ENCODE data around the gene GIMAP6.
"Not testable (repeated sequence)": the region's sequence is repeated elsewhere in the genome, so short reads cannot be mapped to it uniquely, and the experiment has no call there.

Gene GIMAP6

GRCh38 chr7:150666412-150666811 is 34.2 kb upstream of the GIMAP6 start:
- ChIA-PET CTCF (no interaction called here), POLR2A (no interaction called here)
- DNase-seq (ENCODE audit: low read depth, low spot score): no peak
- no peak overlapping the region for H3K4me3 ChIP-seq (ENCODE audit: low read depth, low read length)
- TF ChIP-seq CTCF (IDR thresholded peaks at IDR 0.05; ENCODE audit: insufficient read depth, low read length, missing control alignments): no peak

- no peak for DNase-seq (ENCODE audit: low read depth, low spot score)
- H3K4me3 ChIP-seq (ENCODE audit: low read depth, low read length): no peak overlapping the region
- no peak for TF ChIP-seq CTCF (IDR thresholded peaks at IDR 0.05; ENCODE audit: insufficient read depth, low read length, missing control alignments)
- POLR2A ChIA-PET: no interaction called here
- CTCF ChIA-PET: no interaction called here
These were observed 33.7 kb upstream of the GIMAP6 start for GRCh38 chr7:150665896-150666295.

- TF ChIP-seq CTCF (IDR thresholded peaks at IDR 0.05; ENCODE audit: insufficient read depth, low read length, missing control alignments): no peak
- H3K4me3 ChIP-seq (ENCODE audit: low read depth, low read length): no peak overlapping the region
- ChIA-PET CTCF (no interaction called here), POLR2A (no interaction called here)
- no peak for DNase-seq (ENCODE audit: low read depth, low spot score)
These were observed 33.0 kb upstream of the GIMAP6 start for GRCh38 chr7:150665089-150665748.

GRCh38 chr7:150663802-150664494 is 31.8 kb upstream of the GIMAP6 start:
- no peak for DNase-seq (ENCODE audit: low read depth, low spot score)
- ChIA-PET CTCF (no interaction called here), POLR2A (no interaction called here)
- no peak overlapping the region for H3K4me3 ChIP-seq (ENCODE audit: low read depth, low read length)
- no peak for TF ChIP-seq CTCF (IDR thresholded peaks at IDR 0.05; ENCODE audit: insufficient read depth, low read length, missing control alignments)

GRCh38 chr7:150662821-150663220 is 30.6 kb upstream of the GIMAP6 start:
- CTCF ChIA-PET; DNase-seq (ENCODE audit: low read depth, low spot score); POLR2A ChIA-PET; H3K4me3 ChIP-seq (ENCODE audit: low read depth, low read length): not testable (repeated sequence)

GRCh38 chr7:150660939-150661613 is 28.9 kb upstream of the GIMAP6 start:
- H3K4me3 ChIP-seq (ENCODE audit: low read depth, low read length): no peak overlapping the region
- ChIA-PET POLR2A (no interaction called here), CTCF (no interaction called here)
- DNase-seq (ENCODE audit: low read depth, low spot score): no peak
- TF ChIP-seq CTCF (IDR thresholded peaks at IDR 0.05; ENCODE audit: insufficient read depth, low read length, missing control alignments): no peak

Measured in AG04449 (cell line).